ENCODE measurements around the gene KCNT1. TPM values are rescaled to one million over a fixed set of nuclear protein-coding genes. Genes with fewer than 3 reads are reported as not detected.
"Not testable (repeated sequence)": the region's sequence is repeated elsewhere in the genome, so short reads cannot be mapped to it uniquely, and the experiment has no call there.

Gene KCNT1
- total RNA-seq, 1 experiment from 2014 or later: not detected

- Histone ChIP-seq H3K27me3 (peaks cover 8% of the 10 kb centered on the region), H3K36me3 (no peaks in the 10 kb centered on the region), H3K9me3 (no peaks in the 10 kb centered on the region), H3K4me3 (no peak overlapping the region)
- no peak for DNase-seq
Observed at GRCh38 chr9:135669616-135670285, 32.2 kb upstream of the KCNT1 start.

GRCh38 chr9:135670721-135671590 is 31.0 kb upstream of the KCNT1 start:
- H3K9me3 ChIP-seq: no peaks in the 10 kb centered on the region
- no peak for DNase-seq
- no peaks in the 10 kb centered on the region for H3K36me3 ChIP-seq
- H3K4me3 ChIP-seq: no peak overlapping the region
- peaks cover 8% of the 10 kb centered on the region for H3K27me3 ChIP-seq

GRCh38 chr9:135671591-135672041 is 30.4 kb upstream of the KCNT1 start:
- Histone ChIP-seq H3K36me3 (no peaks in the 10 kb centered on the region), H3K27me3 (peaks cover 8% of the 10 kb centered on the region), H3K9me3 (no peaks in the 10 kb centered on the region), H3K4me3 (no peak overlapping the region)
- DNase-seq: peak; percentile 24

- not testable (repeated sequence) for H3K4me3 ChIP-seq, H3K27me3 ChIP-seq, H3K9me3 ChIP-seq, DNase-seq, H3K36me3 ChIP-seq
Observed at GRCh38 chr9:135672786-135673185, 29.2 kb upstream of the KCNT1 start.

GRCh38 chr9:135673941-135674340 is 28.0 kb upstream of the KCNT1 start:
- DNase-seq: no peak
- Histone ChIP-seq H3K4me3 (no peak overlapping the region), H3K36me3 (no peaks in the 10 kb centered on the region), H3K9me3 (no peaks in the 10 kb centered on the region), H3K27me3 (peaks cover 8% of the 10 kb centered on the region)

- peaks cover 8% of the 10 kb centered on the region for H3K27me3 ChIP-seq
- DNase-seq: no peak
- no peaks in the 10 kb centered on the region for H3K9me3 ChIP-seq
- no peaks in the 10 kb centered on the region for H3K36me3 ChIP-seq
- no peak overlapping the region for H3K4me3 ChIP-seq
Observed at GRCh38 chr9:135674977-135675376, 27.0 kb upstream of the KCNT1 start.

- Histone ChIP-seq H3K9me3 (no peaks in the 10 kb centered on the region), H3K27me3 (peaks cover 8% of the 10 kb centered on the region), H3K4me3 (no peak overlapping the region), H3K36me3 (no peaks in the 10 kb centered on the region)
- no peak for DNase-seq
Observed at GRCh38 chr9:135676891-135677290, 25.1 kb upstream of the KCNT1 start.

- H3K27me3 ChIP-seq: peaks cover 3% of the 10 kb centered on the region
- no peaks in the 10 kb centered on the region for H3K9me3 ChIP-seq
- DNase-seq: no peak
- H3K36me3 ChIP-seq: no peaks in the 10 kb centered on the region
- no peak overlapping the region for H3K4me3 ChIP-seq
Observed at GRCh38 chr9:135677641-135678168, 24.3 kb upstream of the KCNT1 start.

- DNase-seq: no peak
- Histone ChIP-seq H3K4me3 (no peak overlapping the region), H3K36me3 (no peaks in the 10 kb centered on the region), H3K27me3 (peaks cover 3% of the 10 kb centered on the region), H3K9me3 (no peaks in the 10 kb centered on the region)
Observed at GRCh38 chr9:135678236-135679017, 23.6 kb upstream of the KCNT1 start.

- Histone ChIP-seq H3K27me3 (no peaks in the 10 kb centered on the region; the same call in 1 of the 2 replicates), H3K9me3 (no peaks in the 10 kb centered on the region), H3K4me3 (no peak overlapping the region), H3K36me3 (no peaks in the 10 kb centered on the region)
- no peak for DNase-seq
Observed at GRCh38 chr9:135680056-135680455, 21.9 kb upstream of the KCNT1 start.

- no peak for DNase-seq
- no peaks in the 10 kb centered on the region for H3K36me3 ChIP-seq
- H3K4me3 ChIP-seq: no peak overlapping the region
- H3K27me3 ChIP-seq: no peaks in the 10 kb centered on the region; the same call in 1 of the 2 replicates
- H3K9me3 ChIP-seq: no peaks in the 10 kb centered on the region
Observed at GRCh38 chr9:135681161-135681560, 20.8 kb upstream of the KCNT1 start.

- Histone ChIP-seq H3K4me3 (no peak overlapping the region), H3K9me3 (no peaks in the 10 kb centered on the region), H3K36me3 (no peaks in the 10 kb centered on the region), H3K27me3 (no peaks in the 10 kb centered on the region; the same call in 1 of the 2 replicates)
- DNase-seq: no peak
Observed at GRCh38 chr9:135683401-135684034, 18.5 kb upstream of the KCNT1 start.

- H3K9me3 ChIP-seq: no peaks in the 10 kb centered on the region
- no peak overlapping the region for H3K4me3 ChIP-seq
- H3K27me3 ChIP-seq: no peaks in the 10 kb centered on the region; the same call in 1 of the 2 replicates
- no peak for DNase-seq
- H3K36me3 ChIP-seq: no peaks in the 10 kb centered on the region
Observed at GRCh38 chr9:135684691-135685090, 17.3 kb upstream of the KCNT1 start.

GRCh38 chr9:135687216-135687615 is 14.8 kb upstream of the KCNT1 start:
- no peak overlapping the region for H3K4me3 ChIP-seq
- H3K27me3 ChIP-seq: no peaks in the 10 kb centered on the region; the same call in 1 of the 2 replicates
- no peaks in the 10 kb centered on the region for H3K36me3 ChIP-seq
- no peak for DNase-seq
- no peaks in the 10 kb centered on the region for H3K9me3 ChIP-seq

- no peaks in the 10 kb centered on the region for H3K9me3 ChIP-seq
- no peaks in the 10 kb centered on the region for H3K36me3 ChIP-seq
- no peak for DNase-seq
- no peak overlapping the region for H3K4me3 ChIP-seq
- no peaks in the 10 kb centered on the region; the same call in 1 of the 2 replicates for H3K27me3 ChIP-seq
Observed at GRCh38 chr9:135689011-135689410, 13.0 kb upstream of the KCNT1 start.

- H3K27me3 ChIP-seq: no peaks in the 10 kb centered on the region
- H3K4me3 ChIP-seq: no peak overlapping the region
- H3K9me3 ChIP-seq: no peaks in the 10 kb centered on the region
- DNase-seq: no peak
- H3K36me3 ChIP-seq: no peaks in the 10 kb centered on the region
Observed at GRCh38 chr9:135690836-135691570, 11.0 kb upstream of the KCNT1 start.

Measured in MG63 (cell line).